Calu3 (cell line): ENCODE results near the gene KHK. TPM values are rescaled to one million over a fixed set of nuclear protein-coding genes. Genes with fewer than 3 reads are reported as not detected.
A peak's percentile ranks its signal among the peaks of the same experiment; 100 is the strongest.

ENCODE experiments used
- BruUV-seq: library from RNA; stranded (reverse); fragments of 400-500 nt; replicated peaks from 2 replicates; lab custom pipeline; 2021; lab: Mats Ljungman, UMichigan
- CTCF ChIA-PET: fragments of 300-600 bp; sonication (Branson Sonifier 250); formaldehyde crosslinking; loops from one replicate; lab custom pipeline; 2022; ENCODE audit warnings: antibody characterized with exemption; lab: Charles Lee
- DNase-seq: peaks from one replicate; pipeline ENCODE4 v3.0.0; 2022
- H3K27ac Mint-ChIP-seq: one replicate; pipeline ENCODE4 v1.8.0; 2022; ENCODE audit warnings: mixed read lengths; ENCODE audit not compliant: unreplicated experiment
- H3K27me3 Mint-ChIP-seq: one replicate; pipeline ENCODE4 v1.8.0; 2022; ENCODE audit warnings: mixed read lengths; ENCODE audit not compliant: unreplicated experiment
- H3K36me3 Mint-ChIP-seq: one replicate; pipeline ENCODE4 v1.8.0; 2022; ENCODE audit warnings: mild to moderate bottlenecking, moderate library complexity, mixed read lengths; ENCODE audit not compliant: insufficient read depth, unreplicated experiment
- H3K4me1 Mint-ChIP-seq: one replicate; pipeline ENCODE4 v1.8.0; 2022; ENCODE audit warnings: mild to moderate bottlenecking, low read depth, mixed read lengths; ENCODE audit not compliant: unreplicated experiment
- H3K4me3 Mint-ChIP-seq: one replicate; pipeline ENCODE4 v1.8.0; 2022; ENCODE audit warnings: mild to moderate bottlenecking, low read depth, moderate library complexity, mixed read lengths; ENCODE audit not compliant: unreplicated experiment
- H3K9me3 Mint-ChIP-seq: one replicate; pipeline ENCODE4 v1.8.0; 2022; ENCODE audit warnings: low read depth, mixed read lengths; ENCODE audit not compliant: unreplicated experiment
- CTCF ChIP-seq: fragments of 200-600 bp; IDR thresholded peaks from one replicate; pipeline ENCODE4 v1.8.0; 2022; ENCODE audit warnings: antibody characterized with exemption; ENCODE audit not compliant: unreplicated experiment
- intact Hi-C: fragments of 100-400 bp; cut with micrococcal nuclease; formaldehyde crosslinking; loops from one replicate; pipeline ENCODE4 v1.10.0; 2022; ENCODE audit not compliant: unreplicated experiment
- total RNA-seq: library from RNA; stranded (reverse); gene quantifications from 2 replicates; pipeline ENCODE4 v1.2.3, GENCODE V29; 2022

Gene KHK
- total RNA-seq, 1 experiment from 2014 or later, result 4.2 TPM

DNA sequence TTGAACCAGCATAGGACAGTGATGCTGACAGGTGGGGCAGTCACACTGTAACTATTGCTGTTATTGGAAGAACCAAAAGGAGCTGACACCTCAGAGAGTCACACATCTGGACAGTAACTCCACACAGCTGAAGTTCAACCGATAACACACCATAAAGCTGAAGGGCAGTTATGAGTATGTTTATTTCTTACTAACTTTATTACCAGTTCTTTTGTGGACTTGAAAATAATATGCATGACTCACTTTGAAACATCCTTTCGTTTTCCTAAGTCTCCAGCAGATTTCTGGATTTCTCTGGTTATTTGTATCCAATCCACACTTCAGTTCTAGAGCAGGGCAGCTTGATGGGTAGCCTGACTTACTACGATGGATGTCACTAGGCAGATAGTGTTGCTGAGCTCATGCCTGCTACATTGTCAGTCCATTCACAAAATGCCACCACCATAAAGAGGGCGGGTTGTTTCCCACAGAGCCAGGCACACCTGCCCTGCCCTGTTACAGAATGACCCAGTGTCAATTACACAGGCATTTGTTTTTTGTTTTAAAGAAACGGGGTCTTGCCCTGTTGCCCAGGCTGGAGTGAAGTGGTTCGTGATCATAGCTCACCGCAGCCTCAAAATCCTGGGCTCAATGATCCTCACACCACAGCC lies 43.5 kb upstream of the KHK start:
- no peaks in the 10 kb centered on the region for H3K9me3 Mint-ChIP-seq
- no peak overlapping the region for H3K27ac Mint-ChIP-seq
- no TSS peak for BruUV-seq
- peaks cover 29% of the 10 kb centered on the region for H3K36me3 Mint-ChIP-seq
- no peak for TF ChIP-seq CTCF
- no peak overlapping the region for H3K4me3 Mint-ChIP-seq
- intact Hi-C loops, result no loop called here
- H3K4me1 Mint-ChIP-seq, result no peaks in the 10 kb centered on the region
- no peak for DNase-seq
- CTCF ChIA-PET, result no interaction called here
- no peaks in the 10 kb centered on the region for H3K27me3 Mint-ChIP-seq

DNA sequence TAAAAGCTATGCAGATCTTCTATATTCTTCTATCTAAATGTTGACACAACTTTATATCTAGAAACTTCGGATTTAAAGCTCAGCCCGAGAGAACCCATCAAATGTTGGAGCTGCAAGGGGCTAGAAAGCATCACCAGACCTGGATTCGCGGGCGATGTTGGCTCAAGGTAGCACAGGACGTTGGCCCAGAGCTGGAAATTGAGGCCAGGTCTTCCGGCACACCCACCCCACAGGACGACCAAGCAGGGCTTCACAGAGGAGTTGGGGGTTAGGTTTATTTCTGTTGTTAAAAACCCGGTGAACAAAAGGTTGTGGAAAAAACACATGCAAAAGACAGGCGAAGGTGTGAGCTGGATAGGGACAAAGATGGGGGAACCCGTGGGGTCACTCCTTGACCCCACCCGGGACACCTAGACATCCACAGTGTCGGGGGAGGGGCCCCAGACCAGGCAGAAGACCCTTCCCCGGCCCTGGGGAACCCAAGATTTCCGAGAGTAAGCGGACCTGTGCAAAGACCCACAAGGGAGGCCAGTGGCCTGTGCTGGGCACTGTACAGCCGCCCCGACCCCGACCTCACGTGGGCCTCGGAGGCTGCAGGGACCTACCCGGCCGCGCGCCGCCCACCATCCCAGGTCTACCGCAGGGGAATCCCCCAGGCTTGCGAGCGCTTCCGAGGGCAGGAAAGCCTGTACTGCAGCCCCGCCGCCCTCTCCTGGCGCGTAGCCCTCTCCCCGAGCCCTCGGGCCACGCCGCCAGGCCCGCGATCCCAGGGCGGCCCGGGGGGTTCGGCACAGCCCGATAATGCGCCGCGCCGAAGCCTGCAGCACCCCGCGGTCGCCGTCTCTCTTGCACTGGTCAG lies 36.9 kb upstream of the KHK start:
- peaks cover 20% of the 10 kb centered on the region for H3K4me1 Mint-ChIP-seq
- H3K9me3 Mint-ChIP-seq, result no peaks in the 10 kb centered on the region
- H3K27ac Mint-ChIP-seq, result peak overlapping the region; percentile 99
- H3K36me3 Mint-ChIP-seq, result peaks cover 58% of the 10 kb centered on the region
- H3K27me3 Mint-ChIP-seq, result peaks cover 17% of the 10 kb centered on the region
- intact Hi-C loops, result loop anchor here (2.0 kb wide), 1 partner anchor 17 kb away; the partner anchor contains the start of gene TMEM214
- H3K4me3 Mint-ChIP-seq, result peak overlapping the region; percentile 91
- DNase-seq, result no peak
- no peak for TF ChIP-seq CTCF
- no TSS peak for BruUV-seq
- CTCF ChIA-PET, result interaction anchor here (0.6 to 2.1 kb wide), 8 partner anchors 10 to 1535 kb away, joined by 3 to 11 read pairs (median 6); partner anchors contain the start of genes OST4 and TMEM214

DNA sequence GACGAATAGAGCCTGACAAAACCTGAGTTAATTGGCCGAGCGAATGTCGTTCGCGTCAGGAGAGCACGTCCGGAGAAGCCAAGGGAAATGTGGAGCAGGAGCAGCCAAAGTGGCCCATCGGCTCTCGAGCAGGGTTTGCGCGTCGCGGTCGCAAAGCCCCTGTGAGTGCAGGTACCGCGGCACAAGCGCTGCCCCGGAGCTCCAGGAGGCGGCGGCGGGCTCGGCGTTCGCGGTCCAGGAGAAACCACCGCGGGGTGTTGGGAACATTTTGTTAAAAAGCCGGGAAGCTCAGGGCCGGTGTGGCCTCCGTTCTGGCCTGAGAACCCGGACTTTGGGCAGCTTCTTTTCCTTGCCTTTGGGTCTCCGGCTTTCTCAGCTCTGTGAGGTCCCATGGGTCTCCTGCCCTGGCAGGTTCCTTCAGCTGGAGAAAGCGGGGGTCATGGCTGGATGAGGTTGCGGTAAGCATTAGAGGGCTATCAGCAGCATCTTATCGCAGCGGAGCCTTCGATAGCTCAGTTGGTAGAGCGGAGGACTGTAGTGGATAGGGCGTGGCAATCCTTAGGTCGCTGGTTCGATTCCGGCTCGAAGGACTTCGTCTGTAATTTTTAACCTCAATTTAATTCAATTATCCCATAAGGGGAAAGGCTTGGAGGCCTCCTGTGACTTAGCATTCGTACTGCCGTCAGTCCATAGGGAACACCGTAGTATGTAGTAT lies 36.1 kb upstream of the KHK start:
- H3K4me3 Mint-ChIP-seq, result peak overlapping the region; percentile 91
- H3K9me3 Mint-ChIP-seq, result no peaks in the 10 kb centered on the region
- CTCF ChIA-PET, result interaction anchor here (0.6 to 2.1 kb wide), 9 partner anchors 11 to 1534 kb away, joined by 3 to 11 read pairs (median 6); partner anchors contain the start of genes OST4 and TMEM214
- H3K4me1 Mint-ChIP-seq, result peaks cover 20% of the 10 kb centered on the region
- H3K36me3 Mint-ChIP-seq, result peaks cover 55% of the 10 kb centered on the region
- no TSS peak for BruUV-seq
- DNase-seq, result peak; percentile 91
- peaks cover 17% of the 10 kb centered on the region for H3K27me3 Mint-ChIP-seq
- TF ChIP-seq CTCF, result peak; percentile 40
- peak overlapping the region; percentile 99 for H3K27ac Mint-ChIP-seq
- intact Hi-C loops, result loop anchor here (2.0 kb wide), 1 partner anchor 18 kb away; the partner anchor contains the start of gene TMEM214
